Retina (tissue), 1 donor: ENCODE results near the gene OR1G1.
"Not testable (repeated sequence)": the region's sequence is repeated elsewhere in the genome, so short reads cannot be mapped to it uniquely, and the experiment has no call there.

Experiments
- DNase-seq: peaks from one replicate; pipeline ENCODE4 v3.0.0-alpha.2; 2016

OR1G1 gene

DNA sequence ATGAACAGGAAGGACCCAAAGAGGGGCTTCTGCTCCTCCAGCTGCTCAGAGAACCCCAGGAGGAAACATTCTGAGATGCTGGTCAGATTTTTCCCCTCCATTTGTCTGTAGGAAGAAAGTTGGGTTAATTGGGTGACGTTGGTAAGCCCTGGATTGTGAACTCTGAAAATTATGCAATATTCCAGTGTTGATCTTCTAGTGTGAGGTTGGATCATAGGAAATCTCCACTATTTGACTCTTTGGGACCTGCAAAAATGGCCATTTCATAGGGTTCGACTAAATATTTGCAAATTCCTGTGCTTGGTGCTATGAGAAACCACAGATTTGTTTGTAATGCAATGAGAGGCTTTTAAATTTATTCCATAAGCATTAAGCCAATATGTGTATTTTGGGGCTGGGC, at the start of gene OR1G1:
TSS of gene OR1G1 (minus strand) at position 101 of the 400 bp plus-strand sequence. CDS start at position 101, 0 bp downstream.
- no peak for DNase-seq

GRCh38 chr17:3167574-3167973, 40.2 kb upstream of the OR1G1 start:
- no peak for DNase-seq

DNA sequence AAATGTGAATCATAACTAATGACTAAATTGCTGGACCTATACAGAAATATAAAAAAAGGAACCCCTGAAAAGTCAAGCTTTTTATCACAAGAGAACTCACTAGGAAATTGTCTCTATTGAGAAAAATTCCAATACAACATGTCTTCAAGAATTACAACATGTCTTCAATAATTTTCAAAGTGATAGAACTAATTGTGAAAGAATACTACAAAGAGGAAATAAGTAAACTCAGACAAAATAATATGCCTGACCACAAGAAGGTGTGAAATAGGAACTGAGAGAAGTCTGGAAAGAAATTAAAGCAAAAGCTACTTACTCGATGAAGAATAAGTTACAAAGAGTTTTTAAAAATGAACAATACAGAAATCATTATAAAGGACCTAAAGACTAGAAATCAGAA, 29.9 kb upstream of the OR1G1 start:
- no peak for DNase-seq

DNA sequence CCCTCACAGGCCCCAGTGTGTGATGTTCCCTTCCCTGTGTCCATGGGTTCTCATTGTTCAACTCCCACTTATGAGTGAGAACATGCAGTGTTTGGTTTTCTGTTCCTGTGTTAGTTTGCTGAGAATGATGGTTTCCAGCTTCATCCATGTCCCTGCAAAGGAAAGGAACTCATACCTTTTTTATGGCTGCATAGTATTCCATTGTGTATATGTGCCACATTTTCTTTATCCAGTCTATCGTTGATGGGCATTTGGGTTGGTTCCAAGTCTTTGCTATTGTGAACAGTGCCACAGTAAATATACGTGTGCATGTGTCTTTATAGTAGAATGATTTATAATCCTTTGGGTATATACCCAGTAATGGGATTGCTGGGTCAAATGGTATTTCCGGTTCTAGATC, 10.1 kb upstream of the OR1G1 start:
- not testable (repeated sequence) for DNase-seq

DNA sequence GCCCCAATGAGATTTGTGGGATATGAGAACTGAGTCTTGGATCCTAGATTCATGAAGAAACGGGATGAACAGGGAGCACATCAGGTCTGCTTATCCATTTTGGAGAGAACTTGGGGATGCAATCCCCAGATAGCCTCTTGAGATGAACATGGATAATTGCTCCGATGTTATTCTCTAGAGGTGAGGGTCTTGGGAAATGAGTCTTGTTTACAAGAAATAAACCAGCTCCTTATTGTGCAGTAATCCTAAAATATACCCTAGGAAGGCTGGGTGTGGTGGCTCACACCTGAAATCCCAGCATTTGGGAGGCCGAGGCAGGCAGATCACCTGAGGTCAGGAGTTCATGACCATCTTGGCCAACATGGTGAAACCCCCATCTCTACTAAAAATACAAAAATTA, 23.0 kb downstream of the OR1G1 start, which contains the start of gene OR1D2:
TSS of gene OR1D2 (minus strand) at position 101 of the 400 bp plus-strand sequence. CDS start 11,426 bp downstream, outside the sequence.
- DNase-seq = no peak
